BE2C (cell line): ENCODE data around the gene C10orf105.

Experiments used
- DNase-seq: peaks from one replicate; pipeline ENCODE4 v3.0.0-alpha.2; 2020
- H3K27me3 ChIP-seq: fragments of 250-450 bp; sonication (Bioruptor Pico); 2 replicates; pipeline ENCODE4 v1.5.1; 2020; ENCODE audit warnings: mild to moderate bottlenecking
- H3K36me3 ChIP-seq: fragments of 250-450 bp; sonication (Bioruptor Pico); 2 replicates; pipeline ENCODE4 v1.5.1; 2020; ENCODE audit warnings: mild to moderate bottlenecking
- H3K4me1 ChIP-seq: fragments of 250-450 bp; sonication (Bioruptor Pico); 2 replicates; pipeline ENCODE4 v1.5.1; 2020
- H3K4me3 ChIP-seq: 2 replicates; pipeline ENCODE4 v1.5.1; 2011; ENCODE audit warnings: low read depth, low read length
- H3K9me3 ChIP-seq: fragments of 250-450 bp; sonication (Bioruptor Pico); 2 replicates; pipeline ENCODE4 v1.5.1; 2020
- CTCF ChIP-seq: IDR thresholded peaks from 2 replicates; pipeline ENCODE4 v1.5.1; 2012; ENCODE audit warnings: mild to moderate bottlenecking, low read depth, low read length

Gene C10orf105

GRCh38 chr10:71678057-71678805, 41.3 kb downstream of the C10orf105 start:
- Histone ChIP-seq H3K4me1 (no peaks in the 10 kb centered on the region), H3K36me3 (no peaks in the 10 kb centered on the region), H3K9me3 (no peaks in the 10 kb centered on the region), H3K4me3 (no peak overlapping the region), H3K27me3 (no peaks in the 10 kb centered on the region)
- DNase-seq: no peak
- TF ChIP-seq CTCF: no peak

GRCh38 chr10:71677261-71677660, 42.3 kb downstream of the C10orf105 start:
- Histone ChIP-seq H3K4me1 (no peaks in the 10 kb centered on the region), H3K4me3 (no peak overlapping the region), H3K9me3 (no peaks in the 10 kb centered on the region), H3K36me3 (no peaks in the 10 kb centered on the region), H3K27me3 (no peaks in the 10 kb centered on the region)
- no peak for TF ChIP-seq CTCF
- no peak for DNase-seq

GRCh38 chr10:71675295-71675970, 44.1 kb downstream of the C10orf105 start:
- no peak for TF ChIP-seq CTCF
- Histone ChIP-seq H3K4me3 (no peak overlapping the region), H3K9me3 (no peaks in the 10 kb centered on the region), H3K36me3 (no peaks in the 10 kb centered on the region), H3K4me1 (no peaks in the 10 kb centered on the region), H3K27me3 (no peaks in the 10 kb centered on the region)
- DNase-seq: no peak

- no peaks in the 10 kb centered on the region for H3K4me1 ChIP-seq
Measured at GRCh38 chr10:71671994-71672946, 47.3 kb downstream of the C10orf105 start.

GRCh38 chr10:71667387-71667752, 52.2 kb downstream of the C10orf105 start:
- H3K9me3 ChIP-seq: no peaks in the 10 kb centered on the region
- H3K36me3 ChIP-seq: no peaks in the 10 kb centered on the region
- H3K4me3 ChIP-seq: no peak overlapping the region
- H3K27me3 ChIP-seq: no peaks in the 10 kb centered on the region
- TF ChIP-seq CTCF: no peak
- H3K4me1 ChIP-seq: no peaks in the 10 kb centered on the region
- no peak for DNase-seq

More at GRCh38 chr10:71671994-71672946, 47.3 kb downstream of the C10orf105 start:
- no peaks in the 10 kb centered on the region for H3K27me3 ChIP-seq
- DNase-seq: no peak
- no peaks in the 10 kb centered on the region for H3K9me3 ChIP-seq
- no peak overlapping the region for H3K4me3 ChIP-seq
- no peak for TF ChIP-seq CTCF
- no peaks in the 10 kb centered on the region for H3K36me3 ChIP-seq
